SK-N-SH (cell line): ENCODE results near the gene APP. TPM values are rescaled to one million over a fixed set of nuclear protein-coding genes. Genes with fewer than 3 reads are reported as not detected.
A peak's percentile ranks its signal among the peaks of the same experiment; 100 is the strongest.

Source experiments
- CTCF ChIA-PET: fragments of 300-600, 350-600 bp; formaldehyde crosslinking; extraction: SDS; loops from one replicate; lab custom pipeline; 2021; lab: Yijun Ruan, JAX
- POLR2A ChIA-PET: fragments of 350-600 bp; sonication (Branson Sonifier 250); formaldehyde crosslinking; extraction: SDS; loops from one replicate; lab custom pipeline; 2020; ENCODE audit warnings: antibody characterized with exemption, inconsistent platforms; lab: Yijun Ruan, JAX
- DNase-seq: peaks from one replicate; pipeline ENCODE4 v3.0.0; 2012
- H2AFZ ChIP-seq: fragments of 200-600 bp; sonication (generic); 2 replicates; pipeline ENCODE4 v1.8.1; 2016; ENCODE audit warnings: antibody characterized with exemption, mild to moderate bottlenecking, low read depth
- H3F3A ChIP-seq: fragments of 200-600 bp; sonication (generic); replicated peaks from 2 replicates; pipeline ENCODE3; 2016; ENCODE audit warnings: antibody characterized with exemption, mild to moderate bottlenecking; ENCODE audit not compliant: insufficient read depth
- H3K27ac ChIP-seq, 2 experiments: fragments of 200-500 bp in 1 of 2; fragments of 200-600 bp in 1 of 2; sonication (Bioruptor generic) in 1 of 2; sonication (generic), shearing (Covaris generic) in 1 of 2; 2 replicates each; pipeline versions ENCODE4 v1.5.1 to v1.6.1; 2014 to 2016; ENCODE audit warnings: low read depth in 2 of 2, inconsistent platforms in 1 of 2, low read length in 1 of 2, mild to moderate bottlenecking in 1 of 2, mixed read lengths in 1 of 2
- H3K27me3 ChIP-seq: fragments of 200-600 bp; sonication (generic), shearing (Covaris generic); 2 replicates; pipeline ENCODE4 v1.6.1; 2016; ENCODE audit warnings: mixed run types; ENCODE audit not compliant: insufficient read depth
- H3K36me3 ChIP-seq, 2 experiments: fragments of 200-500 bp in 1 of 2; fragments of 200-600 bp in 1 of 2; sonication (Bioruptor generic) in 1 of 2; sonication (generic) in 1 of 2; replicated peaks in 1 of 2; 2 replicates each; pipeline versions ENCODE3 to v1.5.1; 2014 to 2016; ENCODE audit warnings: low read length in 1 of 2, mild to moderate bottlenecking in 1 of 2; ENCODE audit not compliant: insufficient read depth in 2 of 2, control insufficient read depth in 1 of 2
- H3K4me1 ChIP-seq, 2 experiments: fragments of 200-500 bp in 1 of 2; fragments of 200-600 bp in 1 of 2; sonication (Bioruptor generic) in 1 of 2; sonication (generic), shearing (Covaris generic) in 1 of 2; 2 replicates each; pipeline versions ENCODE4 v1.5.1 to v1.6.1; 2014 to 2016; ENCODE audit warnings: low read depth in 1 of 2, low read length in 1 of 2, mixed run types in 1 of 2; ENCODE audit not compliant: insufficient read depth in 2 of 2, control insufficient read depth in 1 of 2
- H3K4me2 ChIP-seq: fragments of 200-600 bp; sonication (generic), shearing (Covaris generic); 2 replicates; pipeline ENCODE4 v1.6.1; 2017; ENCODE audit warnings: mixed run types
- H3K4me3 ChIP-seq, 2 experiments: fragments of 200-500 bp in 1 of 2; fragments of 200-600 bp in 1 of 2; sonication (Bioruptor generic) in 1 of 2; sonication (generic), shearing (Covaris generic) in 1 of 2; 2 replicates each; pipeline versions ENCODE4 v1.5.1 to v1.8.1; 2014 to 2016; ENCODE audit warnings: low read depth in 2 of 2, inconsistent platforms in 1 of 2, low read length in 1 of 2, mild to moderate bottlenecking in 1 of 2, mixed read lengths in 1 of 2, moderate library complexity in 1 of 2
- H3K79me2 ChIP-seq: fragments of 200-600 bp; sonication (generic); 2 replicates; pipeline ENCODE4 v1.8.1; 2017; ENCODE audit warnings: mild to moderate bottlenecking; ENCODE audit not compliant: insufficient read depth
- H3K9ac ChIP-seq: fragments of 200-600 bp; sonication (generic); 2 replicates; pipeline ENCODE4 v1.6.1; 2017; ENCODE audit warnings: mixed run types
- H3K9me2 ChIP-seq: fragments of 200-600 bp; sonication (generic); 2 replicates; pipeline ENCODE4 v1.6.1; 2017; ENCODE audit warnings: mixed run types
- H3K9me3 ChIP-seq: fragments of 200-600 bp; sonication (generic); 2 replicates; pipeline ENCODE4 v1.6.1; 2017; ENCODE audit warnings: mixed run types, mild to moderate bottlenecking, moderate library complexity
- H4K20me1 ChIP-seq: fragments of 200-600 bp; sonication (generic); 2 replicates; pipeline ENCODE4 v1.6.1; 2017; ENCODE audit warnings: mild to moderate bottlenecking, mixed run types; ENCODE audit not compliant: insufficient read depth
- CHD2 ChIP-seq: fragments of 150-350 bp; IDR thresholded peaks from 2 replicates; pipeline ENCODE4 v1.6.1; 2018; ENCODE audit warnings: low read length; ENCODE audit not compliant: partially characterized antibody
- ELF1 ChIP-seq: IDR thresholded peaks from 2 replicates; pipeline ENCODE4 v1.4.0; 2012
- FOSL2 ChIP-seq: IDR thresholded peaks from 2 replicates; pipeline ENCODE4 v1.4.0; 2012; ENCODE audit warnings: low read depth, mild to moderate bottlenecking, moderate library complexity, borderline replicate concordance
- FOXM1 ChIP-seq: IDR thresholded peaks from 2 replicates; pipeline ENCODE4 v1.4.0; 2012; ENCODE audit warnings: low read depth, mild to moderate bottlenecking
- MXI1 ChIP-seq: IDR thresholded peaks from 2 replicates; pipeline ENCODE4 v1.6.1; 2012; ENCODE audit warnings: mild to moderate bottlenecking, low read depth, low read length, improper control_type of control experiment
- NRF1 ChIP-seq: IDR thresholded peaks from 2 replicates; pipeline ENCODE4 v1.6.1; 2012; ENCODE audit warnings: low read depth, mild to moderate bottlenecking, low read length
- RFX5 ChIP-seq: IDR thresholded peaks from 2 replicates; pipeline ENCODE4 v1.6.1; 2012; ENCODE audit warnings: mild to moderate bottlenecking, improper control_type of control experiment, low read length
- RXRA ChIP-seq: IDR thresholded peaks from 2 replicates; pipeline ENCODE4 v1.4.0; 2012; ENCODE audit warnings: low read depth, mild to moderate bottlenecking, borderline replicate concordance
- SIN3A ChIP-seq: IDR thresholded peaks from 2 replicates; pipeline ENCODE4 v1.6.1; 2012; ENCODE audit warnings: low read depth, mild to moderate bottlenecking, low read length, moderate library complexity, borderline replicate concordance
- TAF1 ChIP-seq: IDR thresholded peaks from 2 replicates; pipeline ENCODE4 v1.6.1; 2012; ENCODE audit warnings: low read depth, mild to moderate bottlenecking, low read length, moderate library complexity, borderline replicate concordance
- TEAD4 ChIP-seq: IDR thresholded peaks from 2 replicates; pipeline ENCODE4 v1.4.0; 2012; ENCODE audit warnings: mild to moderate bottlenecking, borderline replicate concordance; ENCODE audit not compliant: insufficient read depth
- YY1 ChIP-seq: IDR thresholded peaks from 2 replicates; pipeline ENCODE4 v1.4.0; 2012; ENCODE audit warnings: low read depth, mild to moderate bottlenecking
- WGBS: methylation state at CpG from one replicate; pipeline ENCODE4 v1.1.6; 2017; ENCODE audit warnings: low lambda C conversion rate; 5-methylcytosine and 5-hydroxymethylcytosine counted together
- polyA plus RNA-seq, 3 experiments: library from polyadenylated mRNA; depleted of rRNA; stranded (reverse); fragments of >200 nt; gene quantifications; 2 replicates each; pipeline ENCODE4 v1.2.3, GENCODE V29; 2012
- TF ChIP-seq, protein P1 (sequence below): fragments of 200-600 bp; sonication (generic); IDR thresholded peaks from 2 replicates; pipeline ENCODE4 v1.6.1; 2017; ENCODE audit warnings: antibody characterized with exemption, mild to moderate bottlenecking, moderate library complexity

APP gene
- polyA plus RNA-seq, 1 of the 3 experiments (the other 2 are of a cell fraction) = 780 TPM

DNA sequence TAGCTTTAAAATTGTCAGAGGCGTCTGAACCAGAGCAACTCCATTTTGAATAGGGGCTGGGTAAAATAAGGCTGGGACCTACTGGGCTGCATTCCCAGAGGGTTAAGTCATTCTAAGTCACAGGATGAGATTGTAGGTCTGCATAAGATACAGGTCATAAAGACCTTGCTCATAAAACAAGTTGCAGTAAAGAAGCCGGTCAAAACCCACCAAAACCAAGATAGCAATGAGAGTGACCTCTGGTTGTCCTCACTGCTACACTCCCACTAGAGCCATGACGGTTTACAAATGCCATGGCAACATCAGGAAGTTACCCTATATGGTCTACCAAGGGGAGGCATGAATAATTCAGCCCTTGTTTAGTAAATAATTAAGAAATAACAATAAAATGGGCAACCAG lies 292.2 kb downstream of the APP start:
- ChIA-PET POLR2A (no interaction called here), CTCF (interaction anchor here (0.9 to 1.2 kb wide), 3 partner anchors 18 to 292 kb away, joined by 4 to 5 read pairs (median 4); partner anchors contain the start of gene APP)
- H3K9ac ChIP-seq = no peak overlapping the region
- no peaks in the 10 kb centered on the region for H3K79me2 ChIP-seq
- no peak overlapping the region for H3K27ac ChIP-seq
- H3K27me3 ChIP-seq = no peaks in the 10 kb centered on the region
- H3K36me3 ChIP-seq = peaks cover 14 to 20% of the 10 kb centered on the region in 2 experiments
- WGBS = 95% methylated on average over 3 of the region's 3 CpGs
- no peaks in the 10 kb centered on the region for H3K9me2 ChIP-seq
- no peaks in the 10 kb centered on the region for H3K9me3 ChIP-seq
- DNase-seq = no peak
- H2AFZ ChIP-seq = no peak overlapping the region
- peaks cover 0 to 3% of the 10 kb centered on the region in 2 experiments; a peak in 2 of 4 replicates for H3K4me1 ChIP-seq
- H4K20me1 ChIP-seq = no peaks in the 10 kb centered on the region
- H3F3A ChIP-seq = peaks cover 4% of the 10 kb centered on the region
- TF ChIP-seq MXI1 = no peak
- TF ChIP-seq NRF1 = no peak
- no peak for TF ChIP-seq SIN3A
- TF ChIP-seq ELF1 = no peak
- no peak for TF ChIP-seq RXRA
- TF ChIP-seq RFX5 = no peak
- no peak for TF ChIP-seq TAF1
- TF ChIP-seq FOXM1 = no peak
- TF ChIP-seq CHD2 = no peak
- TF ChIP-seq TEAD4 = no peak
- no peak for TF ChIP-seq YY1
- TF ChIP-seq FOSL2 = no peak
- no peak overlapping the region for H3K4me3 ChIP-seq
- H3K4me2 ChIP-seq = no peak overlapping the region

DNA sequence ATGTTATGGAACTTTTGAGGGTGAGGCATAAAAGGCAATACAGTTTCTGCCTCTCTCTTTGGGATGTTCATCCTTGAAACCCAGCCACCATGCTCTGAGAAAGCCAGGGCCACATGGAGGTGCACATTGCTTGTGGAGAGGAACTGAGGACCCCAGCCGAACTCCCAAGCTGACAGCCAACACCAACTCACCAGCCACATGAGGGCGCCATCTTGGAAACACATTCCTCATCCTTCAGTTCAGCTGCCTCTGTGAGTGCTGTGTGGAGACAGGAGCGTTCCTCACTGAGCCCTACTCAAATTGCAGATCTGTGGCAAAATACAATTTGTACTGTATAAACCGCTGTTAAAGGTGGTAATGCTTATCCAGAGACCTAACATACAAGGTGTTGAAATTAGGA lies 298.3 kb downstream of the APP start:
- H3F3A ChIP-seq = no peaks in the 10 kb centered on the region
- H3K9me3 ChIP-seq = no peaks in the 10 kb centered on the region
- no peaks in the 10 kb centered on the region for H4K20me1 ChIP-seq
- H3K9ac ChIP-seq = no peak overlapping the region
- no peak overlapping the region for H3K27ac ChIP-seq
- no peak overlapping the region for H2AFZ ChIP-seq
- H3K27me3 ChIP-seq = no peaks in the 10 kb centered on the region
- H3K4me1 ChIP-seq = peaks cover 0 to 3% of the 10 kb centered on the region in 2 experiments; a peak in 2 of 4 replicates
- peaks cover 0 to 6% of the 10 kb centered on the region in 2 experiments for H3K36me3 ChIP-seq
- H3K9me2 ChIP-seq = no peaks in the 10 kb centered on the region
- CTCF ChIA-PET = interaction anchor here (1.1 kb wide), 1 partner anchor 299 kb away, joined by 3 read pairs; the partner anchor contains the start of gene APP
- POLR2A ChIA-PET = no interaction called here
- H3K4me3 ChIP-seq = no peak overlapping the region
- 94% methylated on average over 4 of the region's 4 CpGs for WGBS
- H3K4me2 ChIP-seq = no peak overlapping the region
- TF ChIP-seq, protein P1, sequence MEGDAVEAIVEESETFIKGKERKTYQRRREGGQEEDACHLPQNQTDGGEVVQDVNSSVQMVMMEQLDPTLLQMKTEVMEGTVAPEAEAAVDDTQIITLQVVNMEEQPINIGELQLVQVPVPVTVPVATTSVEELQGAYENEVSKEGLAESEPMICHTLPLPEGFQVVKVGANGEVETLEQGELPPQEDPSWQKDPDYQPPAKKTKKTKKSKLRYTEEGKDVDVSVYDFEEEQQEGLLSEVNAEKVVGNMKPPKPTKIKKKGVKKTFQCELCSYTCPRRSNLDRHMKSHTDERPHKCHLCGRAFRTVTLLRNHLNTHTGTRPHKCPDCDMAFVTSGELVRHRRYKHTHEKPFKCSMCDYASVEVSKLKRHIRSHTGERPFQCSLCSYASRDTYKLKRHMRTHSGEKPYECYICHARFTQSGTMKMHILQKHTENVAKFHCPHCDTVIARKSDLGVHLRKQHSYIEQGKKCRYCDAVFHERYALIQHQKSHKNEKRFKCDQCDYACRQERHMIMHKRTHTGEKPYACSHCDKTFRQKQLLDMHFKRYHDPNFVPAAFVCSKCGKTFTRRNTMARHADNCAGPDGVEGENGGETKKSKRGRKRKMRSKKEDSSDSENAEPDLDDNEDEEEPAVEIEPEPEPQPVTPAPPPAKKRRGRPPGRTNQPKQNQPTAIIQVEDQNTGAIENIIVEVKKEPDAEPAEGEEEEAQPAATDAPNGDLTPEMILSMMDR = peak; percentile 24; the same call in 1 of the 2 replicates
- TF ChIP-seq RXRA = no peak
- no peak for DNase-seq
- H3K79me2 ChIP-seq = no peaks in the 10 kb centered on the region
